ENCODE data around the gene HOXA7. TPM values are rescaled to one million over a fixed set of nuclear protein-coding genes. Genes with fewer than 3 reads are reported as not detected.

The HOXA7 gene
- total and polyA plus RNA-seq, 7 donors = 4.7 to 23.9 (median 9.1) TPM

- no peaks in the 10 kb centered on the region for H3K36me3 ChIP-seq
- H3K4me3 ChIP-seq = peak overlapping the region in 3 of 4 donors; percentile 80 to 85 (median 83)
- H3K9me3 ChIP-seq = no peaks in the 10 kb centered on the region
- intact Hi-C loops (cut with DNase I) = loop anchor here (2.0 kb wide), 2 partner anchors 473 to 959 kb away; partner anchors contain the start of genes CBX3 and HNRNPA2B1
- WGBS, 2 donors = 6 to 23% methylated on average over 23 of the region's 23 CpGs
- H3K4me1 ChIP-seq = peaks cover 0 to 50% (median 44%) of the 10 kb centered on the region in 4 donors
- peak overlapping the region in 3 of 4 donors; percentile 97 to 98 (median 98) for H3K27ac ChIP-seq
- TF ChIP-seq, protein P1, sequence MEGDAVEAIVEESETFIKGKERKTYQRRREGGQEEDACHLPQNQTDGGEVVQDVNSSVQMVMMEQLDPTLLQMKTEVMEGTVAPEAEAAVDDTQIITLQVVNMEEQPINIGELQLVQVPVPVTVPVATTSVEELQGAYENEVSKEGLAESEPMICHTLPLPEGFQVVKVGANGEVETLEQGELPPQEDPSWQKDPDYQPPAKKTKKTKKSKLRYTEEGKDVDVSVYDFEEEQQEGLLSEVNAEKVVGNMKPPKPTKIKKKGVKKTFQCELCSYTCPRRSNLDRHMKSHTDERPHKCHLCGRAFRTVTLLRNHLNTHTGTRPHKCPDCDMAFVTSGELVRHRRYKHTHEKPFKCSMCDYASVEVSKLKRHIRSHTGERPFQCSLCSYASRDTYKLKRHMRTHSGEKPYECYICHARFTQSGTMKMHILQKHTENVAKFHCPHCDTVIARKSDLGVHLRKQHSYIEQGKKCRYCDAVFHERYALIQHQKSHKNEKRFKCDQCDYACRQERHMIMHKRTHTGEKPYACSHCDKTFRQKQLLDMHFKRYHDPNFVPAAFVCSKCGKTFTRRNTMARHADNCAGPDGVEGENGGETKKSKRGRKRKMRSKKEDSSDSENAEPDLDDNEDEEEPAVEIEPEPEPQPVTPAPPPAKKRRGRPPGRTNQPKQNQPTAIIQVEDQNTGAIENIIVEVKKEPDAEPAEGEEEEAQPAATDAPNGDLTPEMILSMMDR (IDR thresholded peaks at IDR 0.05) = no peak
- TF ChIP-seq POLR2AphosphoS5 (IDR thresholded peaks at IDR 0.05) (no peak), POLR2A (IDR thresholded peaks at IDR 0.05) (no peak), EP300 (IDR thresholded peaks at IDR 0.05) (no peak)
- H3K27me3 ChIP-seq = no peaks in the 10 kb centered on the region
- peak; percentile 69 for DNase-seq
Observed at GRCh38 chr7:27160145-27160545, 3.7 kb upstream of the HOXA7 start.

GRCh38 chr7:27159266-27160144 is 3.0 kb upstream of the HOXA7 start:
- Histone ChIP-seq H3K4me1 (peaks cover 0 to 54% (median 50%) of the 10 kb centered on the region in 4 donors), H3K27ac (no peak overlapping the region), H3K36me3 (no peaks in the 10 kb centered on the region), H3K9me3 (no peaks in the 10 kb centered on the region), H3K27me3 (no peaks in the 10 kb centered on the region), H3K4me3 (no peak overlapping the region)
- TF ChIP-seq EP300 (IDR thresholded peaks at IDR 0.05) (no peak), POLR2AphosphoS5 (IDR thresholded peaks at IDR 0.05) (no peak), POLR2A (IDR thresholded peaks at IDR 0.05) (no peak)
- TF ChIP-seq, protein P1 (IDR thresholded peaks at IDR 0.05) = no peak
- intact Hi-C loops (cut with DNase I) = loop anchor here (2.0 to 5.0 kb wide), 4 partner anchors 302 to 1207 kb away; partner anchors contain the start of genes CBX3 and HNRNPA2B1
- 15 to 43% methylated on average over 27 of the region's 27 CpGs for WGBS, 2 donors
- DNase-seq = peak; percentile 63

DNA sequence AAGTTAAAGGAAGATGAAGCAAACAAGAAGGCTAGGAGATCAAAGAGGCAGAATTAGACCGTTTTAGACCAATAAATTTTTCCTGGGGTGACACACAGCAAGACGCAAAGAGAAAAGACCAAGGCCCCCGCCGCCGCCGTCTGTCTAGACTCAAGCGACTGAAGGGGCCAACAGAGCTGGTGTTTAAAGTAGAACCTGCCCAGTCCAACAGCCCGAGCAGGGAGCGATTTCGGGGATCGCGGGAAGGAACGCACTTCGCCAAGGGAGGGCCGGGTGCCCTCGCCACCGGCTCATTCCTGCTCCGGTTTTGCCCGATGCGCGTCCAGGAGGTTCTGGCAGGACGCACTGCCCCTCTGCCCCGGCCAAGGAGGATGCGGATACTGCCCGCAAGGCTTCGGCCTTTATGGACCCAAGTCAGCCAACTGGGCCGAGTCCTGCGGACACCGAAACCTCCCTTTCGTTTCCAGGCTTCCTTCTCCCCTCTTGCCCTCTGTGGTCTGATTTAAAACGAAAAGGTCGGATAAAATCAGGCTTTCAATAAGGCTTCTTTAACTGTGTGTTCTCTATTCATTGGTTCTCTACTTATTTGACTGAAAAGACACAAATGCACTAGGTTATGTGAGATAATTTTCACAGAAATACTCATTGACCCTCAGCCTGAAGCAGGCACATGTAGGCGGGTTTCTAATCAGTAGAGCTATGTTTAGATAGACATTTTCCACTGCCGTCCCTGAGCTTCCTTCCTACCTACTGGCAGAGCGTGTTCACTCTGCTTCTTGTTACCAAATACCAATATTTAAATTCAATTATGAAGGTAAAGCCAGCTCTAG is 2.2 kb upstream of the HOXA7 start:
- no peaks in the 10 kb centered on the region for H3K36me3 ChIP-seq
- 11 to 35% methylated on average over 35 of the region's 35 CpGs for WGBS, 2 donors
- TF ChIP-seq, protein P1 (IDR thresholded peaks at IDR 0.05) = no peak
- no peak for TF ChIP-seq POLR2AphosphoS5 (IDR thresholded peaks at IDR 0.05)
- no peak for TF ChIP-seq POLR2A (IDR thresholded peaks at IDR 0.05)
- TF ChIP-seq EP300 (IDR thresholded peaks at IDR 0.05) = no peak
- H3K27me3 ChIP-seq = no peaks in the 10 kb centered on the region
- peak; percentile 64 for DNase-seq
- H3K4me3 ChIP-seq = no peak overlapping the region
- H3K27ac ChIP-seq = no peak overlapping the region
- H3K4me1 ChIP-seq = peaks cover 0 to 58% (median 49%) of the 10 kb centered on the region in 4 donors
- intact Hi-C loops (cut with DNase I) = loop anchor here (5.0 kb wide), 2 partner anchors 301 to 1206 kb away; no protein-coding TSS in a partner anchor
- no peaks in the 10 kb centered on the region for H3K9me3 ChIP-seq

GRCh38 chr7:27157702-27158431 is 1.4 kb upstream of the HOXA7 start:
- peaks cover 0 to 57% (median 50%) of the 10 kb centered on the region in 4 donors for H3K4me1 ChIP-seq
- peak overlapping the region in 2 of 4 donors; percentile 83 to 91 for H3K27ac ChIP-seq
- intact Hi-C loops (cut with DNase I) = loop anchor here (5.0 kb wide), 2 partner anchors 301 to 1206 kb away; no protein-coding TSS in a partner anchor
- DNase-seq = peak; percentile 60
- no peaks in the 10 kb centered on the region for H3K36me3 ChIP-seq
- no peaks in the 10 kb centered on the region for H3K27me3 ChIP-seq
- no peaks in the 10 kb centered on the region for H3K9me3 ChIP-seq
- no peak overlapping the region for H3K4me3 ChIP-seq
- TF ChIP-seq EP300 (IDR thresholded peaks at IDR 0.05) (no peak), POLR2AphosphoS5 (IDR thresholded peaks at IDR 0.05) (no peak), POLR2A (IDR thresholded peaks at IDR 0.05) (no peak)
- TF ChIP-seq, protein P1 (IDR thresholded peaks at IDR 0.05) = no peak
- 11 to 29% methylated on average over 30 of the region's 30 CpGs for WGBS, 2 donors
